Colonic mucosa (tissue), 4 donors: ENCODE results near the gene EEFSEC. TPM values are rescaled to one million over a fixed set of nuclear protein-coding genes. Genes with fewer than 3 reads are reported as not detected.

Experiments used
- DNase-seq: peaks from one replicate; pipeline ENCODE4 v3.0.0-alpha.2; 2020
- H3K27ac ChIP-seq: fragments of 200-600 bp; one replicate; pipeline ENCODE4 v1.8.0; 2021
- H3K27me3 ChIP-seq: fragments of 200-600 bp; one replicate; pipeline ENCODE4 v1.8.0; 2021
- H3K36me3 ChIP-seq: fragments of 200-600 bp; one replicate; pipeline ENCODE4 v1.8.0; 2021
- H3K4me1 ChIP-seq: fragments of 200-600 bp; one replicate; pipeline ENCODE4 v1.8.0; 2021; ENCODE audit warnings: mild to moderate bottlenecking
- H3K4me3 ChIP-seq: fragments of 200-600 bp; one replicate; pipeline ENCODE4 v1.8.0; 2021
- H3K9ac ChIP-seq, 2 donors: one replicate each; pipeline ENCODE4 v1.7.0; 2013; ENCODE audit warnings: control low read depth in 2 of 2, low read depth in 2 of 2, low read length in 2 of 2
- H3K9me3 ChIP-seq: fragments of 200-600 bp; one replicate; pipeline ENCODE4 v1.8.0; 2021
- CTCF ChIP-seq: fragments of 200-600 bp; IDR thresholded peaks from one replicate; pipeline ENCODE4 v1.8.0; 2022; ENCODE audit warnings: antibody characterized with exemption, mild to moderate bottlenecking
- intact Hi-C: fragments of 100-400 bp; cut with DNase I; formaldehyde crosslinking; loops from one replicate; pipeline ENCODE4 v1.14.1; 2022
- total RNA-seq, 2 donors: library from RNA; stranded (reverse); fragmentation: NEBNext Ultra II Directional in 1 of 2; extraction: Animal tissue kit (Norgen Biotek cat#: 25700) in 1 of 2; gene quantifications; one replicate each; pipeline ENCODE4 v1.2.1, GENCODE V29; 2021
- donor health status: healthy.
- donor health status: DM: no; HTN: no; CAD: no.
- donor health status: DM: no; HTN: no; CAD: no.

Gene EEFSEC
- total RNA-seq, 2 donors from 2014 or later = 8.6 to 16.6 TPM

GRCh38 chr3:128427872-128428822, 274.9 kb downstream of the EEFSEC start:
- H3K27me3 ChIP-seq = peaks cover 16% of the 10 kb centered on the region
- H3K9ac ChIP-seq = no peak overlapping the region
- no peak for DNase-seq
- H3K36me3 ChIP-seq = no peaks in the 10 kb centered on the region
- no peak overlapping the region for H3K27ac ChIP-seq
- intact Hi-C loops = loop anchor here (5.0 kb wide), 2 partner anchors 154 to 179 kb away; no protein-coding TSS in a partner anchor
- H3K4me1 ChIP-seq = peaks cover 3% of the 10 kb centered on the region
- no peak overlapping the region for H3K4me3 ChIP-seq
- no peaks in the 10 kb centered on the region for H3K9me3 ChIP-seq
- TF ChIP-seq CTCF = no peak

DNA sequence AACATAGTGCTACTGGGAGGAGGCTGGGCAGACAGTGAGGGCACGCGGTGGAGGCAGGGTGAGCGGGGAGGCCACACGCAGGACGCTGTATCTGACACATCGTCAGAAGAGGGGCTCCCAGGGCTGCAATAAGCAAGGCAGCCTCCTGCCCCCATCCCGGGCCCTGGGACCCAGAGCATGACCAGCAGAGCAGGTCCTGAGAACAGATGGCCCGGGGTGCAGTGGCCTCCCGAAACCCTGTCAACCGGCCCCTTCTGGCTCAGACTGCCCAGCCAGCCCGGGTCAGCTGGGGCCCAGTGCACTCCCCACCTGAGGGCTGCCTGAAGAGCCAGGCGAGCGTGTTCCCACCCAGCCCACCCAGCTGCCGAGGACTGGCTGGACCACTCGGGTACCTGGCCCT, 276.0 kb downstream of the EEFSEC start:
- DNase-seq = no peak
- Histone ChIP-seq H3K9ac (no peak overlapping the region), H3K27ac (no peak overlapping the region), H3K4me1 (peaks cover 3% of the 10 kb centered on the region), H3K9me3 (no peaks in the 10 kb centered on the region), H3K36me3 (no peaks in the 10 kb centered on the region), H3K27me3 (peaks cover 20% of the 10 kb centered on the region), H3K4me3 (no peak overlapping the region)
- no peak for TF ChIP-seq CTCF
- intact Hi-C loops = loop anchor here (5.0 kb wide), 2 partner anchors 153 to 178 kb away; no protein-coding TSS in a partner anchor

DNA sequence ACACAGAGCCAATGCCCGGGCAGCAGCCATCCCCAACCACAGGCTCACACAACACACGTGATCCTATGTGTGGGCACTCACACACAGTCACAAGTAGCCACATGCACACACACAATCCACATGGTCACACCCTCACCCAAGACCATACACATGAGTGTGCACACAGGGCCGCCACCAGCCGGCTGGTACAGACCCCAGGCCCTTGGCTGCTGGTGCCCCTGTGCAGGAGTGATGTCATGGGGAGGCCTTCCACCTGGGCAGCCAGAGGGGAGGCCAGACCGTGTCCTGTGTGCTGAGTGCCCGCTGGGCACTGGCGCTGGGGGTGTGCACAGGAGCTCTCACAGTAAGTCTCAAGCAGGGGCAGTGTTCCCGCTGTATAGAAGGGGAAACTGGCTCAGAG, 276.5 kb downstream of the EEFSEC start:
- peaks cover 20% of the 10 kb centered on the region for H3K27me3 ChIP-seq
- no peak for TF ChIP-seq CTCF
- no peak overlapping the region for H3K9ac ChIP-seq
- intact Hi-C loops = loop anchor here (5.0 kb wide), 2 partner anchors 153 to 178 kb away; no protein-coding TSS in a partner anchor
- no peak overlapping the region for H3K27ac ChIP-seq
- H3K4me3 ChIP-seq = no peak overlapping the region
- H3K4me1 ChIP-seq = peaks cover 3% of the 10 kb centered on the region
- H3K36me3 ChIP-seq = no peaks in the 10 kb centered on the region
- no peak for DNase-seq
- H3K9me3 ChIP-seq = no peaks in the 10 kb centered on the region

GRCh38 chr3:128430301-128430700, 277.0 kb downstream of the EEFSEC start:
- Histone ChIP-seq H3K4me1 (peaks cover 3% of the 10 kb centered on the region), H3K4me3 (no peak overlapping the region), H3K27me3 (peaks cover 20% of the 10 kb centered on the region), H3K9ac (no peak overlapping the region), H3K36me3 (no peaks in the 10 kb centered on the region), H3K9me3 (no peaks in the 10 kb centered on the region), H3K27ac (no peak overlapping the region)
- no peak for DNase-seq
- no peak for TF ChIP-seq CTCF
- intact Hi-C loops = no loop called here

- intact Hi-C loops = no loop called here
- no peak overlapping the region for H3K27ac ChIP-seq
These were observed 277.4 kb downstream of the EEFSEC start for GRCh38 chr3:128430731-128431130.

More at GRCh38 chr3:128430731-128431130, 277.4 kb downstream of the EEFSEC start:
- DNase-seq = no peak
- no peak overlapping the region for H3K4me3 ChIP-seq
- no peak overlapping the region for H3K9ac ChIP-seq
- H3K36me3 ChIP-seq = no peaks in the 10 kb centered on the region
- peaks cover 20% of the 10 kb centered on the region for H3K27me3 ChIP-seq
- peaks cover 3% of the 10 kb centered on the region for H3K4me1 ChIP-seq
- H3K9me3 ChIP-seq = no peaks in the 10 kb centered on the region
- TF ChIP-seq CTCF = no peak
